ENCODE results near the gene ATP2B1. TPM values are rescaled to one million over a fixed set of nuclear protein-coding genes. Genes with fewer than 3 reads are reported as not detected.
"Not testable (repeated sequence)": the region's sequence is repeated elsewhere in the genome, so short reads cannot be mapped to it uniquely, and the experiment has no call there.

Gene ATP2B1
- 100 to 1,000 TPM in 1 of 2 donors, 10 to 100 TPM in 1; 98.7 to 142 TPM for total RNA-seq
- 32.1 TPM for polyA plus RNA-seq (ENCODE audit: insufficient read depth, low read depth, low replicate concordance)
- long read RNA-seq, donor 1, full-length matches to known transcripts = 15 of 98 reads
- long read RNA-seq, donor 1, partial matches to known transcripts = 83 of 98 reads
- long read RNA-seq, donor 1, other reads (novel, unspliced or antisense) = 0 of 98 reads
- long read RNA-seq, donor 2, partial matches to known transcripts = 38 of 40 reads
- long read RNA-seq, donor 2, other reads (novel, unspliced or antisense) = 0 of 40 reads

GRCh38 chr12:89708565-89709156 lies at the start of gene ATP2B1:
TSS of gene ATP2B1 (minus strand) at chr12:89708838. CDS start at chr12:89655886, 52,952 bp downstream.
- intact Hi-C loops (cut with DNase I; ENCODE audit: low total_unique reads) = no loop called here
- H3K27ac ChIP-seq = peak within 1 kb of the TSS; percentile 98 to 99

GRCh38 chr12:89757987-89758386 lies 49.3 kb upstream of the ATP2B1 start:
- intact Hi-C loops (cut with DNase I; ENCODE audit: low total_unique reads); H3K4me3 ChIP-seq; H3K4me1 ChIP-seq; H3K36me3 ChIP-seq (ENCODE audit: low read depth, missing control alignments); DNase-seq; H3K9me3 ChIP-seq; H3K27me3 ChIP-seq; H3K27ac ChIP-seq: not testable (repeated sequence)
- WGBS, 2 donors = 92 to 100% methylated on average over 1 of the region's 1 CpG

More at GRCh38 chr12:89708565-89709156, at the start of gene ATP2B1:
- peaks cover 12% of the 10 kb centered on the region for H3K4me1 ChIP-seq
- DNase-seq = peak; percentile 86
- H3K9me3 ChIP-seq = no peaks in the 10 kb centered on the region
- WGBS, 2 donors = 0 to 1% methylated on average over 7 to 32 of the region's 84 CpGs
- H3K36me3 ChIP-seq (ENCODE audit: low read depth, missing control alignments) = no peaks in the 10 kb centered on the region
- H3K4me3 ChIP-seq = peak within 1 kb of the TSS; percentile 89 to 96
- TF ChIP-seq CTCF (IDR thresholded peaks at IDR 0.05) = peak in 1 of 3 experiments; percentile 16
- TF ChIP-seq POLR2A (IDR thresholded peaks at IDR 0.05) = peak; percentile 59
- H3K27me3 ChIP-seq = no peaks in the 10 kb centered on the region

GRCh38 chr12:89756585-89757398 lies 48.2 kb upstream of the ATP2B1 start:
- Histone ChIP-seq H3K9me3 (no peaks in the 10 kb centered on the region), H3K4me1 (no peaks in the 10 kb centered on the region), H3K27me3 (no peaks in the 10 kb centered on the region), H3K27ac (no peak overlapping the region), H3K36me3 (ENCODE audit: low read depth, missing control alignments) (no peaks in the 10 kb centered on the region), H3K4me3 (no peak overlapping the region)
- intact Hi-C loops (cut with DNase I; ENCODE audit: low total_unique reads) = no loop called here
- DNase-seq = no peak
- TF ChIP-seq CTCF (IDR thresholded peaks at IDR 0.05) = no peak
- TF ChIP-seq POLR2A (IDR thresholded peaks at IDR 0.05) = no peak
- WGBS, 2 donors = 71 to 79% methylated on average over 5 of the region's 5 CpGs

- 81 to 88% methylated on average over 4 of the region's 4 CpGs for WGBS, 2 donors
- TF ChIP-seq POLR2A (IDR thresholded peaks at IDR 0.05) = no peak
- no peak for TF ChIP-seq CTCF (IDR thresholded peaks at IDR 0.05)
- H3K9me3 ChIP-seq = no peaks in the 10 kb centered on the region
Measured at GRCh38 chr12:89756194-89756584, 47.6 kb upstream of the ATP2B1 start.

GRCh38 chr12:89753997-89754396 lies 45.4 kb upstream of the ATP2B1 start:
- Histone ChIP-seq H3K27ac (no peak overlapping the region), H3K4me3 (no peak overlapping the region), H3K4me1 (no peaks in the 10 kb centered on the region), H3K27me3 (no peaks in the 10 kb centered on the region), H3K36me3 (ENCODE audit: low read depth, missing control alignments) (no peaks in the 10 kb centered on the region), H3K9me3 (no peaks in the 10 kb centered on the region)
- TF ChIP-seq POLR2A (IDR thresholded peaks at IDR 0.05) = no peak
- TF ChIP-seq CTCF (IDR thresholded peaks at IDR 0.05) = no peak
- intact Hi-C loops (cut with DNase I; ENCODE audit: low total_unique reads) = no loop called here
- WGBS, 2 donors = 73 to 78% methylated on average over 3 of the region's 3 CpGs
- no peak for DNase-seq

More at GRCh38 chr12:89756194-89756584, 47.6 kb upstream of the ATP2B1 start:
- intact Hi-C loops (cut with DNase I; ENCODE audit: low total_unique reads) = no loop called here
- no peaks in the 10 kb centered on the region for H3K27me3 ChIP-seq
- H3K27ac ChIP-seq = no peak overlapping the region
- H3K4me3 ChIP-seq = no peak overlapping the region
- no peak for DNase-seq
- no peaks in the 10 kb centered on the region for H3K4me1 ChIP-seq
- H3K36me3 ChIP-seq (ENCODE audit: low read depth, missing control alignments) = no peaks in the 10 kb centered on the region
